Mucosa of gallbladder (tissue), 1 donor: Measurements from ENCODE around the gene CSMD2. TPM values are rescaled to one million over a fixed set of nuclear protein-coding genes. Genes with fewer than 3 reads are reported as not detected.

ENCODE experiments used
- DNase-seq: peaks from one replicate; pipeline ENCODE4 v3.0.0-alpha.2; 2020; ENCODE audit warnings: low spot score
- total RNA-seq: library from RNA; stranded (reverse); gene quantifications from one replicate; pipeline ENCODE4 v1.2.1, GENCODE V29; 2021
- donor health status: DM: no; HTN: no; CAD: no.

The CSMD2 gene
- total RNA-seq, 1 donor from 2014 or later, result 6.5 TPM

DNA sequence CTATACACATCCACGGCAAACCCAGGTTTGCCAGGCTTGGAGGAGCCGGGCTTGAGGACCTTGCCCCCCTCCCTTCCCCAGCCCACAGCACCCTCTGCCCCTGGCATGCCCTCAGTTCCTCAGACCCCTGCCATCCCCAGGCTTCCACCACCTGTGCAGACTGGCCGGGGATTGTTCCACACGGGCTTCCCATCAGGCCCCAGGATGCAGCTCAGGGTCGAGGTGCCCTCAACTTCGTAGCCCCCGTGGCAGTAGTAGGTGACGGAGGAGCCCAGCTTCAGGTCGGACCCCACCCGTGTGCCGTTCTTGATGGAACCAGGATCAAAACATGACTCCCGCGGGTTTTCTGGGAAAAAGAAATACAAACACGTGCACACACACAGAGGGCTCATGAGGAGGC is 528.8 kb downstream of the CSMD2 start:
- no peak for DNase-seq

DNA sequence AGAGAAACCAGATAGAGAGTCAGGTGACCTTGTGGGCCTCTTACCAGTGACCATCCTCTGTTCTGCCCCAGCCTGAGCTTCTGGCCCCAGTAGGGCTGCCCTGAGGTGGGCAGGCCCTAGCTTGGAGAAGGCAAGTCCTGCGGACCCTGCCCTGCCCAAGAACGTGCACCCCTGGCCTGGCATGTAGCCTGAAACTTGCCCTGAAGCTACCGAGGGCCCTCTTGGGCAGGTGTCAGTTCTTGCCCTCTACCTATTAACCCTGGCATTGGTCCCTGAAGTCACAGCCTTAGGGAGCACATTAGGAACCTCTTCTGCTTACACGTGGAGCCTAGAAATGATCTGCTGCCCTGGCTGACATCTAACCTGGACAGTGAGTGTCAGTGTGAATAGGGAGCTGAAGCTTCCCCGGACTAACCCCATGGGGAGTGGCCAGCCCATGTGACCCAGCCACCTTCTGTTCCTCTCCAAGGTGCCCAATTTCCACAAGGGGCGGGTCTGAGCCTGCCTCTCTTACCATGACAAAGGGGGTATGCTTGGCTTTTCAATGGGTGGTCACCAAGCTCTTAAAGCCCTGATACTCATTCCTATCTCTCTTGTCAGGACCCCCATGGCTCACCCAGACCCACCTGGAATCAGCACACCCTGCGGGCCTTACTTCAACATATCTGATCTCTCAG is 529.6 kb downstream of the CSMD2 start:
- no peak for DNase-seq

DNA sequence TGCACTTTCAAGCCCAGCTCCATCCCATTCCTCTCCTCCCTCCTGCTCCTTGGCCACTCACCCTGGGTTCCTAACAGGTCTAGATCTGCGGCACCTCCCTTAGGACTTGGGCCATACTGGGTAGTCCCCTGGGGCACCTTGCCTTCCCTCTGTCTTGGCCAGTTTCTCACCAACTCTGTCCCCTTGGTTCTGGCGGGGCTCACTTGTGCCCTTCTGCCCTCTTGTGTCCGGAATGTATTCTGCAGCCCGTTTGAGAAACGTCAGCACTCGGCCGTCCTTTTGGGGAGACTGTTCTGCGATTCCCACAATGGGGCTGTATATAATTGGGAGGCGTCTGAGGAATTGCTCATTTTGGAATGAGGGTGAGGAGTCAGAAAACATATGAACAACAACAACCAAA is 530.2 kb downstream of the CSMD2 start:
- DNase-seq, result peak; percentile 59

DNA sequence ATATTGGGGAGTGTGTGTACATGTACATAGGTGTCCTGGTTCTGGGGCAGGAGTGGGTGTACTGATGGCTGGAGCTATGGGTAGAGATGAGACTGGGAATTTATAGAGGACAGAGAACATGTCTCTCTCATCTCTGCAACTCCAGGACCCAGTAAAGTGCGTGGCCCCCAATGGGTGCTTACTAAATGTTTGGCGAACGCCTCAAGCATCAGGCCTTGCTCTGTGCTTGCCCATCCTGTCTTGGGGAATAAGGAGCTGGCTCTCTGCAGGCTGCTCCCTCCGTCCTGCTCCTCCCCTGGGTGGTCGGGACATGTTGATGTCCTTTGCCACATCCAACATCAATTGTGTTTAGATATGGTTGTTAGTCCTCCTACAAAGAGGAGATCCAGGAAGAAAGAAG is 530.9 kb downstream of the CSMD2 start:
- no peak for DNase-seq

DNA sequence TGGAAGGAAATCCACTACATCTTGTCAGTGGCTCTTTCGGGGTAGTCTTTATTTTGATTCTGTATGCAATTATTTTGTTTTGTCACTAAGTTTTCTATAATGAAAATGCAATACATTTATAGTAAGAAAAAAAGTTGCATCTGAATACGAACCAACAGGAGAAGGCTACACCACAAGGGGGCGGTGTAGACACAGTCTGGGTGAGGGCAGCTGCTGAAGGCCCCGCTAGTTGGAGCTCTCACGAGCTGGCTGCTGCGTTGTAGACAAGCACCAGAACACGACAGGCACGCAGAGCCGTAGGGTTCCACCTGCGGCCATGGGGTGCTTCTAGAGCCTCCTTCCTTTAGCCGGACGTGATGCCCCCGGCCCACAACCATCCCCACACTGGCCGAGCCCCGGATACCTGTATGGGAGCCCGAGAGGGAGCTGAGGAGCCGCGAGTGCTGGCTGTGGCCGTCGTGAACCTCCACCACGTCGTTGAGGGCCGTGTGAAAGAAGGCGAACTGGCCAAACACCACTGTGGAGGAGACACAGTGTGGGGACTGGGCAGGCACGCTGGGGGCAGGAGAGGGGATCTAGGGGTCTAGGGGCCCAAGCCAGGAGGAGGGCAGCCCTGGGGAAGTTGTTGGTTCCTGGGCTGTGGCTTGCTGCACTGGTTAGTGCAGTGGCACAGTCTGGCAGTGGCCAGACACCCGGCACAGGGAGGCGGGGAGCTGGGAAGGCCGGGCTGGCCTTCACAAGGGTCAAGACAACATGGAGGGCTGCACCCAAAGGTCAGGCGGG is 531.8 kb downstream of the CSMD2 start:
- peak; percentile 92 for DNase-seq

DNA sequence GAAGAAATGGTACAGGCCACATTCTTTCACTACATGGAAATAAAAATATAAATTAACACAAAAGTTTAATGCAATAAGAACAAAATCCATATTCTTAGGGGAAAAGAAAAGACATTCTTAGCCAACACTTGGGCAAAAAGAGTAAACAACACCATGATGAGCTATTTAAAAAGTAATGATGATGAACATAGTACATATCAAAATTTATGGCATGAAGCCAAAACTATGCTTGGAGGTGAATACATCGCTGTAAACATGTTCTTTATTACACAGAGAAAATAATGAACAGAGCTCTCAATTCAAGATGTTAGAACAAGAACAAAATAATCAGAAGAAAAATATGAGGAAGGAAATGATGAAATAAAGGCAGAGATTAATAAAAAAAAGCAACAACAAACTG is 534.3 kb downstream of the CSMD2 start:
- DNase-seq, result no peak

DNA sequence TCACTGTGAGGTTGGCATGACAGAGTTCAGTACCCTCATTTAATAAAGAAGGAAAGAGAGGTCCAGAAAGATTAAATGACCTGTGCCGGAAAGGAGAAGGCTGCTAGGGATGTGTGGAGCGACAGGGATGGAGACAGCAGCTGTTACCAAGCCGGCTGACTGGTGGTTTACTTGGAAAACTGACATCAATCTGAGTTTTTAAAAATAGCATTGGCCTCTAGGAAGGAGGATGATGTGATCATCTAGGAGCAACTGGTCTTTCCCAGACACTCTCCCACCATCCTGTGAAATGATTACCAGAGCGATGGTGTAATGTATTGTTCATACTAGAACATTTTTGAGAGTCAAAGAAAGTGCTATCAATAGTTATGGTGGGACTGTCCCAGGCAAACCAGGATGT is 538.2 kb downstream of the CSMD2 start:
- DNase-seq, result no peak

DNA sequence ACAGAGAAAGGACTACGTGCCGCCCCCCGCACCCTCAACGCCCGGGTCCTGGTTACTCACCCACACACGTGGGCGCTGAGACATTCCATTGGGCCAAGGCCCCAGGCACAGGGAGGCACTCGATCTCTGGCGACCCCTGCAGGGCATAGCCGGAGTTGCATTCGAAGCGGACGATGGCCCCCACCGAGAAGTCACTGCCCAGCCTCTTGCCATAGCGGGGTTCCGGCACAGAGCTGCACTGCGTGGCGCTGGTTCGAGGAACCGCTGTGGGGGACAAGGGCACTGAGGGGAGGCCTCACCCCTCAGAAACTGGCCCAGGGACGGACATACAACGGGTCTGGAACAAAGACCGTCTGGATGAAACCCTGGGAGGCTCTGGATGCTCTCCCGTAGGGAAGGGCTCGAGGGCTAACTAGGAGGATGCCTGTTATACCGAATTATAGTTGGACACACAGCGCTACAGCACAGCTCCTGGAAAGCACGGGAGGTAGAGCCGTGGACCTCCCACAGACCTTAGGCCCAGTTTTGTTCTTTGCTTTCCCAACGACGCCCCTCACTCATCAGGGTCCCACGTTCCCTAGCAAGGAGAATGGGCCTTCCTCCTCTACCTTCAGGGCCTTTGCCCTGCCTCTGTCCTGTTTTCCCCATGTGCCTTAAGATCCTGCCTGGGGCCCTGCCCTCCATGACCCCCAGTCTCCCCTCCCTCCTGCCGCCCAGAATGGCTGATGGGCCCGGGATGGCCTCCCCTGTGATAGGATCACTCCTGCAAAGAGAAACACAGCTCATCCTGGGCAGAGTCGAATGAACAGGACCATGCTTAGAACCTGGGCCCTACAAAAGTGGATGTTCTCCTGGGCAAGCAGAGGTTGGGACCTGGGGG is 539.8 kb downstream of the CSMD2 start:
- DNase-seq, result no peak

DNA sequence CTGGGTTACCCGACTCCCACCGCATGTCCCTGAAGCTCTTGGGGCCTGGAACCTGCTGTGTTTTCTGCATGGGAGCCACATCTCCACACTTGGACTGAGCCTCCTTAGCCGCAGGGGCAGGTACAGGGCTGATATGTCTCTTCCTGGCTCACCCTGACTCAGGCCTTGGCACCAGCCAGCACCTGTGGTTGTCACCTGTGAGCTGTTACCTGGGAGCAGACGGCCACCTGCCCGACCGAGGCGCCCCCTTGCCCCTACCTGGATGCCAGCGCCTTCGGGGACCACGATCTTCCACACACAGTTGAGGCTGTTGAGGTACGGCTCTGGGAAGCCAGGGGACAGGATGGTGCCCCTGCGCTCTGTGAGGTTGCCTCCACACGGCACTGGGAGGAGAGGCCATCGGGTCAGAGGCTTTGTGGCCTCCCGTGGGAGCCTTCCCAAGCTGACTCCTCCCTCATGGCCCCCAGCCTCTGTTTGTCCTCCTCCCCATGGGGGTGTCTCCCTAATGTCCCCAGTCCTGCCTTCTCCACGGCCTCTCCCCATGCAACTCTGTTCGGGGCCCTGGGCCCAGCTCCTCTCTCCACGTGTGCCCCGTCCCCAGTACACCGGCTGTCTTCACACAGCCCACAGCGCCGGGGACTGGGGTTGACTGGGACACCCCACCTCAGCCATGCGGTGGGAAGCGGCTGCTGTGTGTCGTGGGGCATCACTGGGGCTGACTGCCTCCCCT is 540.6 kb downstream of the CSMD2 start:
- DNase-seq, result no peak

DNA sequence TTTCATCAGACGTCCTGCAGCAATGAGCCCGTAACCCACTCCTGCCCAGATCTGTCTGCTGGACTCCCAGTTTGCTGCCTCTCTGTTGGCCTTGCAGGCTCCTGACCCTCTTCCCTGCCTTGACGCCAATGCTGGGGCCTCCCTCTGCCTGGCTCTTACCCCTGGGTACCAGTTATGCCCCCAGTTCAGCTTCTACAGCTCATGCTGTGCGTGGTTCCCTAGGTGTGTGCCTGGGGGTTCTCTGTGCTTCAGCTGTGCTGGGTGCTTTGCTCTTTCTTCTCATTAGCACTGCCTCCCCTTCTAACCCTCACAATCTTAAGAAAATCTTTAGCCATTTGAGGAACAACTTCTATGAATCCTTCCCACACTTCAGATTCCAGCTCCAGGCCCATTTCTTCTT is 541.2 kb downstream of the CSMD2 start:
- no peak for DNase-seq

DNA sequence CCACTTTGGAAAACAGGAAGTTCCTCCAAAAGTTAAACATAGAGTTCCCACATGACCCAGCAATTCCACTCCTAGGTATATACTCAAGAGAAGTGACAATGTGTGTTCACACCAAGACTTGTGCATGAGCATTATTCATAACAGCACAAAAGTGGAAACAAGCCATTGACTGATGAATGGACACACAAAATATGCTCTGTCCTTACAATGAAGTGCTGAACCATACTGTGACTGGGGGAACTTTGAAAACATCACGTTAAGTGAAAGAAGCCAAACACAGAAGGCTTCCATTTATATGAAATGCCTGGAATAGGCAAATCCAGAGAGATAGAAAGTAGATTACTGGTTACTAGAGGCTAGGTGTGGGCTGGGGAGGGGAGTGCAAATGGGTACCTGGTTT is 542.3 kb downstream of the CSMD2 start:
- no peak for DNase-seq

DNA sequence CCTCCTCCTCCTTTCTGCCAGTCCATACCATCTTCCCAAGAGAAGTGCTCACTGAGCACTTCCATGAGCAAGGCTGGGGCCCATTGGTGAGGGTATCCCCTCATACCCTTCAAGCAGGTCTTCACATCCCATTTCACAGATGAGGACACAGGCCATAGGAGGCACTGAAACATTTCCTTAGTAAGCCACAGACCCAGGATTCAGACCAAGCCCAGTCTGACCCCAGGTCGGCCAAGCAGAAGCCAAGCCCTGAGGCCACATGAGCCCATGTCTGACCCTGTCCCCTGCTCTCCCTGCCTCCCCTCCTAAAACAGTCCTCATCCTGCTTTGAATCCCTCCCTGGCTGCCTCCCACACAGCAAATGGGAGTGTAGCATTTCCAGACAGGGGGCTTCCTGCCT is 546.4 kb downstream of the CSMD2 start:
- no peak for DNase-seq

DNA sequence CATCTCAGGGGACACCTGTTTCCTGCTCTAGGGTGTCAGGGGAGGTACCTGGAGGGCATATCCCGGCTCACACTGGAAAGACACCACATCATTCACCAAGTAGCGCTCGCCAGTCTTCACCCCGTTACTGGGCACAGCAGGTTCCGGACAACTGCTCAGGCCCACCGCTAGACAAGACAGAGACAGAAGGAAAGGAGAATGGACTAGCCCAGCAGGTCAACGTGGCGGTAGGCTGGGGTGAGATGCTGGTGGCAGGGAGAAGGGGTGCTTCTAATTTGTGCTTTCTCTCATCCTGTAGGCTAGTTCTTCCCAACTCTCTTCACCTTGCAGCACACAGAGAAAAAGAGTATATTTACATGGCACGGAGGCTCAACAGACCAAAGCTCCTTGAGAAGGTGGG is 547.6 kb downstream of the CSMD2 start:
- DNase-seq, result no peak

DNA sequence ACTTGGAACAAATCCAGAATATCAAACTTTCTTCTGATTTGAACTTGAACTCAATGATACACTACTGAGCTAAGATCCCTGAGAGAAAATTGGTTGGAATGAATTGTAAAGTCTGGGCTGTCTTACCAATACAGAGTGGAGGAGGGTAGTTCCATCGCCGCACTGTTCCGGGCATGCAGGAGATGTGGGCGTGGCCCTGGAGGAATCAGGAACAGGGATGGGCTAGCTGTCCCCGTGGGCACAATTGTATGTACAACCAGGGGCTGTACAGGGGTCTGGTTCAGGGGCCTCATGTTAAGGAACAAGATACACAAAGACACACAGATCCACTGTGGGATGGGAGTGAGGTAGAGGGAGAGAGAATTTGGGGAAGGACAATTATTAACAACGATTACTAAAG is 548.2 kb downstream of the CSMD2 start:
- DNase-seq, result no peak

DNA sequence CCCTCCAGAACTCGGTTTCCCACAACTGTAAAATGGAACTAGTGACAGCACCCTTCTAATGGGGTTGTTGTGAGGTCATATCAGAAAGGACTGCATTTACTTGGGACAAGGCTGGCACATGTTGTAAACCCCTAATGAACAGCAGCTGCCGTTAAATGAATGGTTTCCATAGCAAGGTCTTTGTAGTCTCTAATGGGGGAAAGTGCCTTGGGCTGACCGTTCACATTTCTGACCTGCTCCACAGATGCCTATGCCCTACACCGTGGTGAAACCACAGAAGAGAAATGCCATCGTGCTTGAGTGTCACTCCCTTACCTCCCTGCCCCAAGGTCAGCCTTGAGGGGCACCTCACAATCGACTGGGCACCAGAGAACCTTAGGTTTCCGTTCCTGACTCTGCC is 549.5 kb downstream of the CSMD2 start:
- DNase-seq, result no peak

DNA sequence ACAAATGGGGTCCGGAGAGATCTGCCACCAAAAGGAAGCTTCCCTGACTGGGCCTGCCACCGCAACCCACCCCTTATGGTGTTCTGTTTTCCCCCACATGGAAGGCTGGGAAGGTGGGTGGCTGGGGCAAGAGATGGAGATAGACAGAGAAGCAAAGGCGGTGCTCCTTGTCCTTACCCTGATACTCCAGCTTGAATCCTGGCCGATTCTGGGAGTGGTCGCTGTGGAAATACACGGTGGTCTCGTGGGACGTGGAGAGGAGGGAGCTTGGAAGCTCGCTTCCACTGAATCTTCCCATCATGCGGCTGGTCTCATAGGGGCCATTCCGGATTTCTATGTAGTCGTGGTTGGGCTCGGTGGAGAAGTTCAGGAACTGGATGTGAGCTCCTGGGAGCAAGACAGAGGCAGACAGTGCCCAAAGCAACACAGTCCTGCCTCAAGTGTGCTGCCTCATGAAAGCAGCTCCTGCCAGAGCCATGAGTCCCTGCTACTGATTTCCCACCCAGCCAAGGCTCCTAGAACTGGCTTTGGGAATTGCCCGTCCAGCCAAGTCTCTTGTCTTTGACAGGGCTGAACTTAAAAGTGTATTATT is 554.1 kb downstream of the CSMD2 start:
- no peak for DNase-seq

DNA sequence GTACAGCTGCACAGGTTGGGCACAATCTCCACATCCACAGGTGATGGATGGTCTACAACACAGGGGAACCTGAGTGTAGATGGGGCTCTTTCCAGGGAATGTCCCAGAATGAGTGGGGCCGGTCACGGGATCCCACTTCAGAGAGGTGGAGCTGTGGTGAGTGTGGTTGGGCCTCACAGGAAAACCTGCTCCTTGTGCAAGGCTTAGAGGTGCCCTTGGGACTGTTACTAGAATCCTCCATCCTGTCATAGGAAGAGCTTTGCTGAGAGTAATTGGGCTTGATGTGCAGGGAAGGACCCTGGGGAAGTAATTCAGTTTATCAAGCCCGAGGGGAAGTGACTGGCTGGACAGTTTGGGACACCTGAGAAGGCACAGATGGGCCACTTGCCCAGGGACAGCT is 554.6 kb downstream of the CSMD2 start:
- no peak for DNase-seq

DNA sequence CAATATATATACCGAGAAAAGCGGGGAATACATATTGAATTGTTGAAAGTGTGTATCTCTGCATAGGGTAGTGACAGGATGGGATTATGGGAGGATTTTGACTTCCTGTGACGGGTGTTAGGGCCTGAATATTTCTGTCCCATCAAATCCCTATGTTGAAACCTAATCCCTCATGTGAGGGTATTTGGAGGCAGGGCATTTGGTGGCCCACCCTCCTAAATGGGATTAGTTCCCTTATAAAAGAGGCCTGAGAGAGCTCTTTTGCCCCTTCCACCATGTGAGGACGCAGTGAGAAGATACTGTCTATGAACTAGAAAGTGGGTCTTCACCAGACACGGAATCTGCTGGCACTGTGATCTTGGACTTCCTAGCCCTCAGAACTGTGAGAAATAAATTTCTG is 555.3 kb downstream of the CSMD2 start:
- no peak for DNase-seq

DNA sequence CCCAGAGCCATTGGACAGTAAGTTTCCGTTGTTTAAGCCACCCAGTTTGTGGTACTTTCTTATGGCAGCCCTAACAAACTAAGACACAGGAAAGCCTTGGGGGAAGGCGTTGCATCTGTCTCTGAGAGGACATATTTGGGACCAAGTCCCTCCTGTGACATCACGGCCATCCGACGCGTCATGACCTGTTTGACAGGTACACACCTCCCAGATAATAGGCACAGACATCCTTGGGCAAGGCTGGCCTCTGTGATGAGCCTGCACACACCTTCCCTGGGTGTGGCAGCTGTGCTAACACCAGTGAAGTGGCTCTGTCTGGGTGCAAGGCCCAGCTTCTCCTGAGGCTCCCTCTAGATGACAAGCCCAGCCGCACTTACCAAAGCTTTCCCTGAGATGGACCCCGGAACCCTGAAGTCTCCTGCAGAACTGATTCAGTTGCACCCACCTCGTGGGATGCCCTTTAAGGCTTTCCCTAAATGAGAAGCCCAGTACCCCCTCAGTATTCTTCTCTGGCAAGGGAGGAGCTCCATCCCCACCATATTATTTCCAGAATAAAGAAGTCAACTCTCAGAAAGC is 556.1 kb downstream of the CSMD2 start:
- DNase-seq, result no peak

DNA sequence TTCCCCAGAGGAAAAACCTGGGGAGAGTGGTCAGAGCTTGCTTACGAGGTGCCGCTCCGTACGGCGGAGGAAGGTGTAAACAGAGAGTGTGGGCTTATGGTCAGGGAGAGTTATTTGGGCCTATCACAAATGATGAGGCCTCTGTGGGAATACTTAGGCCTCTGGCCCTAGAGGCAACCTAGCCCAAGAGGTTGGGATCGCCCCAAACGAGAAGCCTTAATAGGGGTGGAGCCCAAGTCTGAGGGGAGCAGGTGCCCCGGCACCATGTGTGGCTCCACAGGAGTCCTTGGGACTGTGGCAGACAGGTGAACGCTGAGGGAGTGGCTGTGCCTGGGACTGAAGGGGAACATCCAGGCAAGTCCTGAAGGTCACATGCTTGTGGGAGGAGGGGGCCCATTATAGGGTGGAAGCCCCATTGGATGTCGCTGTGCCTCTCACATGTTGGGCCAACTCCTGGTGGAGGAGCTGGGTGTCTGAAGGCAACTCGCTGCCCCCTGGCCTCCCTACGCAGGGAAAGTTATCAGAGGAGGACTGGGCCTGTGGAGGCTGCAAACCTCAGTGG is 557.5 kb downstream of the CSMD2 start:
- no peak for DNase-seq

DNA sequence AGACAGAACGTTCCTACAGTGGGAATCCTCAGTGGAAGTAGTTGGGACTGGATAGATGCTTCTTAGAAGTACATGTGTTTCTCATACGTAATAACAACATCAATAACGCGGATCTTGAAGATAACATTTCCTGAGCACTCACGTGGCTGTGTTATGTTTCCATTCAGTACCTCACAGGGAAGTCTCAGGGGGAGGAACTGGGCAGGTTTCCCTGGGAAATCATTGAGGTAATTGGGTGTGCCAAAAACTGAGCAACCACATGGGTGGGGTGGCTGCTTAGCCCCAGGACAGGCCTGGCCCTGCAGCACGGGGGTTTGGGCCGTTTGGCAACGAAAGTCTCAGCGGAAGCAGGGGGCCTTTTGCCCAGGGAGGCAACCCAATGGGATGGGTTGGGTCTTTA is 558.8 kb downstream of the CSMD2 start:
- no peak for DNase-seq
